D341Med (cell line): ENCODE measurements around the gene LRRC3C.
"Not testable (repeated sequence)": the region's sequence is repeated elsewhere in the genome, so short reads cannot be mapped to it uniquely, and the experiment has no call there.

ENCODE experiments used
- DNase-seq: peaks from one replicate; pipeline ENCODE4 v3.0.0; 2012; ENCODE audit warnings: low spot score

Gene LRRC3C

DNA sequence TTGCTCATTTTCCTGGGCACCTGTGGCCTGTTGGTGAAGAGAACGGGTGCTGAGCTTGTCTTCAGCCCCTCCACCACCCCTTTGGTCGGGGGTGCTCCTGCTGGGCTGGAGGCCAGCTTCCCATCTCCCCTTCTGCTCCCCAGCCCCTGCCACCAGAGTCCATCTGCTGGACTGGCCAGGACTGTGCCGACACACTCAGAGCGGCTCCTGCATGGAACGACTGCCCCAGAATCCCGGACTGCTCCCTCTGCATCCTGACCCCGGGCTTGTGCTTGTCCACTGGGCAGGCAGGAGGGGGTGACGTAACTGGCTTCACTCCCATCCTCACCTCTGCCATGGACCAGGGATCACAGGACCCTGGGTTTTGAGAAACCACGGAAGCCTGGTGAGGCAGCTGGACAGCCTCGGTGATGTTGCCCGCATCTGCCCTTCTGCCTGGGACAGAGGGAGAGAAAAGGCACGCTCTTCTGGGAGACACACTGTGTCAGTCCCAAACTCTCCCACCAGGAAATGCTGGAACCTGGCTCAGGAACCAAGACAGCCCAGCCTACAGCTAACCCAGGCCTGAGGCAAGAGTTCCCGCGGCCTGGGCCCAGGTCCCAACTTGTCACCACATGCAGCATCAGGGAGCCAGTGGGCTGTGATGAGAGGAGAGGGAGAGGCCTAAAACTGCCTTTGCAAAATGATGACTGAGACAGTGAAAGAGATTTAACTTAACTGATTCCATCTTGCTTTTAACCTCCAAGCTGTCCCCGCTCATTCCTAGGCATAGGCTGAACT is 19.2 kb downstream of the LRRC3C start:
- DNase-seq, result no peak

DNA sequence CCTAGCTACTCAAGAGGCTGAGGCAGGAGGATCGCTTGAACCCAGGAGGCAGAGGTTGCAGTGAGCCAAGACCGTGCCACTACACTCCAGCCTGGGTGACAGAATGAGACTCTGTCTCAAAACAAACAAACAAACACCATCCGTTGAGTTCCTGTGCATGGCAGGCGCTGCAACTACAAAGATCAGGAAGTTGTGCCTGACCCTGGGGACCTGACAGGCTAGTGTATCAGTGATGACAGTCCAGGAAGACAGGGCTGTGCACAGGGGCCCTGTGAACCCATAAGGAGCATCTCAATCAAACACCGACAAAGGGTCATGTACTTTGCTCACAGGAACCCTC is 20.9 kb downstream of the LRRC3C start:
- not testable (repeated sequence) for DNase-seq

DNA sequence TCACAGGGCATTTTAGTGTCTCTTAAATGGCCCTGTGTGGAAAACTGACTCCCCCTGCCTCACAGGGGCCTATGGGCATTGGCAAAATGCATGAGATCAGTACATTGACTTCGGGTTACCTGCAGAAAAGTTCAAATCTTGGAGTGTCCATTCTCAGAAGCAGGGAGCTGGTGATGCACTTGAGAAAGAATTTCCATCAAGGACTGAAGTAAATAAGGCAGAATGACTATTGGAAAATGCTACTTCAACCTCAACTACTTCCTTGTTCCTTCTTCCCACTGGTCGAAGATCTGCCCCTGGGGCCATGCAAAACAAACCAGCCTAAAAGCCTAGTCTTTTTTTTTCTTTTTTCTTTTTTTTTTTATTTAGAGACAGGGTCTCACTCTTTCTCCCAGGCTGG is 21.5 kb downstream of the LRRC3C start:
- no peak for DNase-seq

DNA sequence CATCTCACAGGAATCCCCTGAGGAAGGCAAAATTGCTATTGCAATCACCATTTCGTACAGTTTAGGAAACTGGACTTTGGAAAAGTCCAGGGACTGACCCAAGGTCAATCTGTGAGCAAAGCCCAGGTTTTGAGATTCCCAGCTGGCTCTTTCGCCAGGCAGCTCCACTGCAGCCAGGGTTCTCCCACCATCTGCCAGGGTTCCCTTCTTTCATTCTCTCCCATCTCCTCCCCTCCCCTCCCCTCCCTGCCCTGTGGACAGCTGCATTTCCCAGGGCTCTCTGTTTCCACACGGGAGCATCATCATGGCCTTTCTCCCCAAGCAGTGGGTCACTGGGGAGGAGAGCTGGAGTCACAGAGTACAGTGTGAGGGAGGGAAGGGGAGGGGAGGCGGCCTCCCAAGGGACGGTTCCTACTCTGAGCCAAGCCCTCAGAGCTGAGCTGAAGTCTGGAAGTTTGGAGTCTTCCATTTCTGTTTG is 23.4 kb downstream of the LRRC3C start:
- no peak for DNase-seq

DNA sequence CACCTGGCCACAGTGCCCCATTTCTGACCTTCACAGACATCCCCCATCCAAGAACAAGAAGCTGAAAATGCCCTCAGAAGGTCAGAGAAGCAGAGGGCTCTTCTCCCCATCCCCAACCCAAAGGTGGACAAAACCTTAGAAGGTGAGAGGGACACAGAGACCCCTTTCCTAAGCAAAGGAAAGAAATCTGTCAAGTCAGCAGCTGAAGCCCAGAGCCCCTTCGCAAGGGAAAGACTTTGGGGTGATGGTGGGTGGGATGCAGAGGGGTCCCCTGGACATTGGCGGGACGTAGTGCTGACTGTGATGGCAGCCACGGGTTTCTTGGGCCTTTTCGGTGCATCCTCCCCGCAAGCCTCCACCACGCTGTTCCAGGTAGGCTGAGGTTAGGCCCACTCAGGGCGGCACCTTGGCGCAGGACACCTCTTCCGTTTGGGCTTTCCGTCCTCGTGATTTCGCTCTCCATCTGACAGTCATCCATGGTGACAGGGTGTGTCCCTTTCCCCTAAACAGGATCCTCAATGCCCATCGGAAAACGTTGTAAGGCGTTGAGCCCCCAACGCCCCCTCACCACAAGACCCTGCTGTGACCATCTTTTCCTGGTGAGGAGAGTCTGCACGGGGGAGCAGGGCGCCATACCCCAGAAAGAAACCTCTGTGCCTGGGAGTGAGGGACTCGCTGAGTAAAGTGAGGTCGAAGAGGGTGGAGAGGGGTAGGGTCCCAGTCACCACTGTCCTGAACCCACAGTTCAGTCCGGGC is 24.6 kb downstream of the LRRC3C start:
- no peak for DNase-seq

DNA sequence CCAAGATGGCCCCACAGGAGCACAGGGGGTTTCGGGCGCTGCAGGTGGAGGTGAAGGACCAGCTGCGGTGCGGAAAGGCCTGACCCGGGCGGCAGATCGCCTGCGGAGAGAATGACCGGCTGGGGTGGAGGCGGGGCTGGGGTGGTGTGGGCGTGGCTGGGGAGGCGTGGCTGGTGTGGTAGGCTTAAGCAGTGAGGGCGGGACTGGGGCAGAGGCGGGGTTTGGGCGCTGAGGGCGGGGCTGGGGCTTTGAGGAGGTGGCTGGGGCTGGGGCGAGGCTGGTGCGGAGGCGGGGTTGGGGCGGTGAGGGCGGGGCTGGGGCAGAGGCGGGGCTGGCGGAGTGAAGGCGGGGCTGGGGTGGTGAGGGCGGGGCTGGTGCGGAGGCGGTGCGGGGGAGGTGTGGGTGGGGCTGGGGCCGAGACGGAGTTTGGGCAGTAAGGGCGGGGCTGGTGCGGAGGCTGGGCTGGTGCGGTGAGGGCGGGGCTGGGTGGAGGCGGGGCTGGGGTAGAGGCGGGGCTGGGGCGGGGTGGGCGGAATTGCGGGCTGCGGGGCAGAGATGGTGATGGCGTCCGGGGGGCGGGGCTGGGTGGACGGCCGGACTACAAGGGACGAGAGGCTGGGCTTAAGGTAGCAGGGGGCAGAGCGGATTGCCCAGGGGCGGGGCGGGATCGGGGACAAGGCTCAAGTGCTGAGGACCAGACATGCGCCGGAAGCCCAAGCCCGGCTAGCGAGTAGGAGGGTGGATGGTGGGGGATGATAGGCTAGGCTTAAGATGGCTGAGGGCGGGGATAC is 25.3 kb downstream of the LRRC3C start:
- DNase-seq, result peak; percentile 100

DNA sequence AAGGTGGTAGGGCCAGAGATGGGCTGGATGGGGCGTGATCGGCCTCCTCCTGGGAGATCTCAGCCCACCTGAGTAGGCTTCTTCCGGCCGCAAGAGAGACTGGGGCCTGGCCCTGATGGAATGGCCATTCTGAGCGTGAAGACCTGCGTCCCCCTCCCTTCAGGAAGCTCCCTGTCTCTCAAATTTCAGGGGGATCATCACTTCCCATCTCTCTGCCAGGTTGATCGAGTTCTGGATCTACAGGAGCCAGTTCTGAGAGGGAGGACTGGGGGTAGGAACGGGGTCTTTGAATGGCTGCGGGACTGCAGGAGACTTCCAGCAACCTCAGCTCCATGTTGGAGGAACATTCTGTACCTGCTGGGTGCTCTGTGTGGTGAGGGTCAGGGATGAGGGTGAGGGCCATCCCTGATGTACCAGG is 25.9 kb downstream of the LRRC3C start:
- DNase-seq, result no peak

DNA sequence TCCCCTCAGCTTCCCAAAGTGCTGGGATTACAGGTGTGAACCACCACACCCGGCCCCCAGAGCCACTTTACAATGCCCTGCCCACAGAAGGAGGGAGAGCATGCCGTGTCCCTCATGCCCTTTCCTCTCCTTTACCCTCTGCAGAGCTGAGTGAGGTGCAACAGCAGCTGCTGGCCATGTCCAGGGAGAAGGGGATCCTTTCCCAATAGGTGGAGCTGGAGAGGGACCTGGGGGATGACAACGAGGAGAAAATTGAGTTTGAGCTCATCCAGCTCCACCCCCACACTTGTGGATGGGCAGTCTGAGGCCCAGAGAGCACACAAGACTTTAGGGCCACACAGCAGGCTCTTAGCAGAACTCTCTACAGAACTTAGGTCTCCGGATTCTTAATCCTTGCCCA is 27.3 kb downstream of the LRRC3C start:
- no peak for DNase-seq

DNA sequence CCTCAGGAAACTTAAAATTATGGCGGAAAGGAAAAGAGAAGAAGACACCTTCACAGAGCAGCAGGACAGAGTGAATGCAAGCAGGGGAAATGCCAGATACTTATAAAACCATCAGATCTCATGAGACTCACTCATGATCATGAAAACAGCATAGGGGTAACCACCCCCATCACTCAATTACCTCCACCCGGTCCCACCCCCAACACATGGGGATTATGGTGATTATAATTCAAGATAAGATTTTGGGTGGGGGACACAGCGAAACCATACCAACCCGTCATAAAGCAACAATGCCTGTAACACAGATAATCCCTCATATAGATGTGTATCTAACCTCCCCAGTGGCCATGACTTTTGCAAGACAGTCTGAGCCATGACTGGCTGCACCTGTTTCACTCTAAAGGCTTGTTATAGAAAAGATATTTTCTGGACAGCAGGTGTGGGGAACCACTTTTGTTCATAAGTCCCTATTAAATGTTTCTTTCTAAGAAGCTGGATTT is 28.2 kb downstream of the LRRC3C start:
- no peak for DNase-seq

DNA sequence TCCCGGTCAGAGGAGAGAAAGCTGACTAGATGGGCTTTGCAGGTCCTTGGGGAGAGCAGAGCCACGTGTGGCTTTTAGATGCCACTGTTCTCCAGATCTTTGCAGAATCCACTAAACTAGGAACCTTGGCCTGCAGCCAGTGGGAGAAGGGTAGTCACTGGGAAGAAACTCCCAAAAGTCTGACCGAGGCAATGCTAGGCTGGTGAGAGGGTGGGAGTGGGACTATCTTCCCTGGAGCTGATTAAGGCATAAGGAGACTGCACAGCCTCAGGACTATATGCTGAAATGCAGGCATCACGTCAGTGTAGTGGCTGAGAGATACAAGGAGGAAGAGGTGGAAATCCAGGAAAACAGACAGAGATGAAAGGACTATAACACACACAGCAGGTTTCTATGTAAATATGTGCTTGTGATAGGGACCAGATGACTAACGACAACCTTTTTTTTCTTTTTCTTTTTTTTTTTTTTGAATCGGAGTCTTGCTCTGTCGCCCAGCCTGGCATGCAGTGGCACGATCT is 33.1 kb downstream of the LRRC3C start:
- no peak for DNase-seq

DNA sequence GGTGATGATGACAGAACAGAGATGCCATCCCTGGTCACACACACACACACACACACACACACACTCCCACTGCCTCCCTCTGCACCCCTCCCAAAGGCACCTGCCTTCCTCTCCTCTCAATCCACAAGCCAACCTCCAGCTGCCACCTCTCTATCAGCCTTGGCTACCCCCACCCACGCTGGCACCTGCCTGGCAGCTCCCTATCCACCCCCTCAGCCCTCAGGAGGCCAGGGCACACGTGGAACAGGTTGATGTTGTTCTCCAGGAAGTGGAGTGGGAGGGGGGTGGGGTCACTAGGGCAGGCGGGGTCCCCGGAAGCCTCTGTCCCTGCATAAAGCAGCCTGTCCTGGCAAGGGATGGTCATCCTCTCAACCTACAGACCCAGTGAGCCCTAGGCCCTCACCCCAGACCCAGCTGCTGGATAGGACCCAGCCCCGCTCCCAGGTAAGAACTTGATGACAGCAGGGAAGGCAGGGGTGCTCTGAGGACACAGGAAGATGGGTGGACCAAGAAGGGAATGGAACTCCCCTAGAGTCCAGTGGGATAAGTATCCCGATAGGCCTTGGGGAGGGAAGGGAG is 35.2 kb downstream of the LRRC3C start, which contains the start of gene GSDMA:
Gene GSDMA (plus strand): TSS at position 363 of the 579 bp plus-strand sequence. CDS start 2,684 bp downstream, outside the sequence.
- no peak for DNase-seq

DNA sequence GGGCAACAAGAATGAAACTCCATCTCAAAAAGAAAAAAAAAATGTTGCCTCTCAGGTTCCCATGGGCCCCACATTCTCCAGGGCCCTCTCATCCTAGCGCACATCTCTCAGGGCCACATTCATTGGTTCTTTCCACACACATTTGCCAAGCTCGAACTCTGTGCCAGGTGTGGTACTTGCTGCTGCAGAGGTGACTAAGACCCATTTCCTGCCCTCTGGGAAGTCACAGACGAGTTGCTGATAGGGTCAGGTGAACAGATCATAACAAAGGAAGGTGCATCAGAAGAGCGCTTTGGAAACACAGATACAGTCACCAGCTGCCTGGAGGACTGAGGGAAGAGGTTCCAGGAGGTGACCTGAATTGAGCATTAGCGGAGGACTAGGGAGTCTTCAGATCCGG is 36.3 kb downstream of the LRRC3C start:
- no peak for DNase-seq

DNA sequence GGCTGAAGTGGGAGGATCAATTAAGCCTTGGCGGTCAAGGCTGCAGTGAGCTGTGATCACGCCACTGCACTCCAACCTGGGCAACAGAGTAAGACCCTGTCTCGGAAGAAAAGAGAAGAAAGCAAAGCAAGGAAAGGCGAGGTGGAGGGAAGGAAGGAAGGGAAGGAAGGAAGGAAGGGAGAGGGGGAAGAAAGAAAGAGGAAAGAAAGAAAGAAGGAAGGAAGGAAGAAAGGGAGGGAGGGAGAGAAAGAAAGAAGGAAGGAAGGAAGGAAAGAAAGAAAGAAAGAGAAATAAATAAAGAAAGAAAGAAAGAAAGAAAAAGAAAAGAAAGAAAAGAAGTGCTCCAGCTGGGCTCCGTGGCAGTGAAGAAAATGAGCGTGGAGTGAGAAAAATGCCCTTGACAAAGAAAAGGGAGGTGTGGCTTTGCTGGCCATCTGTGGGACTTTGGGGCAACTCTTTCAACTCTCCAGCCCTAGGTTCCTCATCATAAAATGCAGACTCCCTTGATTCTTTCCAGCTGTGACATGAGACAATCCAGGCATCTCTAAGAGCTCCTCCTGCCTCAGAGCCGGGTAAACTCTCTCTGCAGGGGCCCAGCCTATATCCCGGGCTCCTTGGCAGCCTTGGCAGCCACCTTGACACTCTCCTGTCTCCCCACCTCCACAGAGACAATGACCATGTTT is 37.6 kb downstream of the LRRC3C start:
- DNase-seq, result no peak

DNA sequence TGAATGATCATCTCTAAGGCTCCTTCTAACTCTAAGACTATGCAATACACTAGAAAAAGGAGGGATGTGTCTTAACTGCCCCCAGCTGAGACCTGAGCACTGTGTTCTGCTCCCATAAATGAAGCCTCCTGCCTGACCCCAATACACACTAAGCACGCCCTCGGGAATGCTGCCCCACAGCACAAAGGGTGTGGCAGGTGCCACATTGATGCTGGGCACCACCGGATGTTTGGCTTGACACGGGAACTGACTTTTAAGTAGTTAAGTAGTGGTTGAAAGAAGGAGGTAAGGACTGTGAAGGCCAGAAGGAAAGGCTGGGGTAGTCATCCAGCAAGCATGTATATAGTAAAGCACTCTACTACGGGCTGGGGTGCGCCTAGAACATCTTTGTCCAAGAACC is 39.2 kb downstream of the LRRC3C start:
- no peak for DNase-seq

DNA sequence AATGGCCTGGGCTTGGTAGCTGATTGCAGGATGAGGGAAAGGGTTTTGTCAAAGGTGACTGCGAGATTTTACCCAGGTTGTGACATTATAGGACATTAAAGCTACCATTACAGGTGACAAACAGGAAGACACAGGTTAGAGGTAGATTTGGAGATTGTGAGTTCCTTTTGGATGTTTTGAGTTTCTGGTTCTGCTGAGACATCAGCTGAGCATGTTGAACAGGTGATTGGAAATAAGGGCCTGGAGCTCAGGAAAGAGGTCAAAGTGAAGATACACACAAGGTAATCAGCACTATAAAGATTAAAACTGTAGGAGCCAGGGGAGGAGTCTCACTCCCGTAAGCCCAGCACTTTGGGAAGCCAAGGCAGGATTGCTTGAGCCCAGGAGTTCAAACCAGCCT is 41.2 kb downstream of the LRRC3C start:
- no peak for DNase-seq

DNA sequence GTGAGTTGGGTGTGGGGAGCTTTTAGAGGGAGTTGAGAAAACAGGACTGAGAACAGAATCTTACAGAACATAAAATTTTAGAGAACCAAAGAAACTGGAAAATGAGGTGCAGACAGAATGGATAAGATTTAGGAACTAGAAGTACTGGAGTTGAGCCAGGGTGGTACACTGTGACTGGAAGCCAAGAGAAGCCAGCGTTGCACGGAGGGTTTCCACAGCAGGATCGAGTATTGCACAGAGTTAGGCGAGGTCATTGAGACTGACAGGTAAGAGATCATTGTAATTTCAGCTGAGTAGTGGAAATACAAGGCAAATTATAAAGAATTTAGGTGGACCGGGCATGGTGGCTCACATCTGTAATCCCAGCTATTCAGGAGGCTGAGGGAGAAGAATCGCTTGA is 41.8 kb downstream of the LRRC3C start:
- DNase-seq, result no peak

DNA sequence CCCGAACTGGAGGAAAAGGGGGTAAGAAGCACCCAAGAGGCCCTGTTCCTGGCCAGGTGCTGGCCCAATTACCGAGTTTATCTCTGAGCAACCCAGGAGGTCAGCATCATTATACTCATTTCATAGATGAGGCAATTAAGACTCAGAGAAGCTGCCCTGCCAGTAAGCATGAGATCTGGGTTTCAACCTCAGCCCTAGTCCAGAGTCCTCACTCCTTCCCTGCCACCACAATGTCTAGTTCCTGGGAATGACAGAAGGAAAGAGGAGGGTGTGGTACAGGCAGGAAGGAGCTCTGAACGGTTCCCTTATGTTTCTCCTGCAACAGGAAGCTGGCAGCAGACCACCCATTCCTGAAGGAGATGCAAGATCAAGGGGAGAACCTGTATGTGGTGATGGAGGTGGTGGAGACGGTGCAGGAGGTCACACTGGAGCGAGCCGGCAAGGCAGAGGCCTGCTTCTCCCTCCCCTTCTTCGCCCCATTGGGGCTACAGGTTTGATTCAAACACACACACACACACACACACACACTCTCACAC is 42.7 kb downstream of the LRRC3C start:
- DNase-seq, result no peak

DNA sequence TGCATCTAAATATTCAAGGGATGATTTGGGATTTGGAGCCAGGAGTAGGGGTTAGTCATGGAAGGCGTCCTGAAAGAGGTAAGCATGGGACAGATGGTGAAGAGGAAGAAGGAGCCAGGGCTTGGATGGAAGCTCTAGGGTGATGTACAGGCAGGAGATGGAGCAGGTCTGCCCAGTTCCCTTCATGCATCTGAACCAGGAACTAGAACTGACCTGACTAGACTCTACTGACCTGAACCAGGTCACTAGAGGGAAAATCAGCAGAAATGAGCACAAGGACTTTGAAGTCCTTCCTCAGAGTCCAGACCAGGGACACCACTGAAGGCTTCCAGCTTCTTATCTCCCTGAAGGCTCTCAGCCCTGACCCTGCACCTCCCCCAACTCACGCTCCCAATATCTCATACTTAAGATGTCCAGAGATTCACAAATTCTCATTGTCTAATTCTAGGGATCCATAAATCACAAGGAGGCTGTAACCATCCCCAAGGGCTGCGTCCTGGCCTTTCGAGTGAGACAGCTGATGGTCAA is 43.6 kb downstream of the LRRC3C start:
- DNase-seq, result no peak

DNA sequence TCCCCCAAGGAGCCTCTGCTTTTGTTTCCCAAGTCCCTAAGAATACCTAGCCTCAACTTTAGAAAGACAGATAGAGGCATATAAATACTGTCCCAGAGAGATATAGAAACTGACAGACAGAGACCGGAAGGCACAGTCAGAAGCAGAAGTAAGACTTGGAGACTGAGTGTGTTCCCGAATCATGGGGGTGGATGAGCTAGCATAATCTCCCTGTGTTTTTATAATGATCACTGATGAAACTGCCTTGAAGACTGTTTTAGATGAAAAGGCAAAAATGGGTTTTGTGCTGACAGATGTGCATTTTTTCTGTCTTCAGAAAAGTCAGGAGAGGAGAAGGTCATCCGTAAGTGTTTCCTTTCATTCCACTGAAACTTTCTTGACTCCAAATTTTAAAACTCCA is 44.7 kb downstream of the LRRC3C start:
- no peak for DNase-seq

DNA sequence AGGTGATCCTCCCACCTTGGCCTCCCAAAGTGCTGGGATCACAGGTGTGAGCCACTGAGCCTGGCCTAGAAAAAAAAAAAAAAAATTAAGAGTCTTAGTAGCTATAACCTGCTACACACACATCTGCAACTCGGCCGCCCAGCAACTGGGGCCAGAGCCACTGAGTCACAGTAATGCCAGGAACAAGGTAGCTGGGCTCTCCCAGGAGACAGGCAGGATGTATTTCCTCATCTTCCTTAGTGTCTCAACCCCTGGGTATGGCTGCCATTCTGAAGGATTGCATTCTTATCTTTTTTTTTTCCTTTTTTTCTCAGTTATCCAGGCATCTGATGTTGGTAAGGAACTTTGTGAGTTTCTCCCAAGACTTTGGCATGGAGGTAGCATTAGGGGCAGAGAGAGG is 46.0 kb downstream of the LRRC3C start:
- no peak for DNase-seq

DNA sequence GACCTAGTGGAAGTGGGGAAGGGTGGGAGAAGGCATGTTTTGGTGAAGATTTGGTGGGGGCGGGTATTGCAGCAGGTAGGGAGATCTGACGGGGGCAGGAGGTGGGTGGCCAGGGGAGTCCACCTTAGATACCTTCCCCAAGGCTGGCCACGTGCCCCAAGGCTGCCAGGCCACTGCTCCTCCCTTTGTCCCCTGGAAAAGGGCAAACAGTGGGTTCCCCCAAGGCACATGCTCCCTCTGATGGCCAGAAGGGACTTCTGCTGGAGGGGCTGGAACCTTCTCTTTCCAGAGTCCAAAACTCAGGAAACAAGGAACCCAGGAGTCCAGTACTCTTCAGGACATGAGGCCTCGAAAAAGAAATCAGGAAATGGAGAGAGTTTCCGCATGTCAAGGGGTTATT is 46.9 kb downstream of the LRRC3C start:
- DNase-seq, result no peak
